ENCODE data around the gene CPA1. TPM values are rescaled to one million over a fixed set of nuclear protein-coding genes. Genes with fewer than 3 reads are reported as not detected.

Gene CPA1
- total and polyA plus RNA-seq, 2 of the 13 experiments (the other 11 are each of a cell fraction or from before 2014, with no cell fraction given), result 0.20 to 0.58 TPM

DNA sequence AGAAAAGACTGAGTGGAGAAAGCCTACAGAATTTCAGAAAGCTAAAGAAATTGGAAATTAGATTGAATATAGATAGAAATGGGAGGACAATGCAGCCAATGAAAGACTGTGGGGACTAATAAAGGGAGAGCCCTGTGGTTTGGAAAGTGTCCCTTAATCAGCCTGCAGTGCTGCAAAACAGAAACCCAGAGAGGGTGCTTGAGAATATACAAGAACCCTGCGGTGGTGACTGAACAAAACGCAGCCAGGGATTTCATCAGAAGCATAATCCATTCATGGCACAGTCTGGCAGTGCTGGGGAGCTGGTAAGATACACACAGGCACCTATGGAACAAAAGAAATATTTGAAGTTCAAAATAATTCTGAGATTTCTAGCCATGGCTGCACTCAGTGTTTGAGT is 41.4 kb downstream of the CPA1 start:
- ATAC-seq, result no peak

More for the DNA sequence above, 41.4 kb downstream of the CPA1 start:
- 0 out of 5 replicates have a peak, but pooled peaks cover 0 to 4% of the 10 kb centered on the region in 2 experiments for H3K36me3 ChIP-seq (replicated peaks in 1 of 2; ENCODE audit: control insufficient read depth in 1 of 2, insufficient read depth in 2 of 2, low read length in 2 of 2)
- no peak for DNase-seq (ENCODE audit: low spot score)
- no peak overlapping the region for H3K4me2 ChIP-seq (ENCODE audit: low read depth, low read length)
- H2AFZ ChIP-seq (ENCODE audit: low read length), result no peak overlapping the region
- no peak overlapping the region for H3K9ac ChIP-seq (ENCODE audit: insufficient read depth, low read depth, low read length)
- FAIRE-seq, result no peak
- WGBS (ENCODE audit: low lambda C conversion rate), result 90% methylated on average over 2 of the region's 2 CpGs
- no peaks in the 10 kb centered on the region for H3K9me3 ChIP-seq (ENCODE audit: low read length)
- no peaks in the 10 kb centered on the region for H3K79me2 ChIP-seq (ENCODE audit: insufficient read depth, low read length)
- H3K27me3 ChIP-seq (ENCODE audit: control insufficient read depth in 1 of 2, insufficient read depth in 2 of 2, low read length in 2 of 2), result no peaks in the 10 kb centered on the region
- no peaks in the 10 kb centered on the region for H4K20me1 ChIP-seq (ENCODE audit: insufficient read depth, low read length)
- in situ Hi-C loops (cut with HindIII; ENCODE audit: extremely low pct_ligation_motif_present, low pct_unique_long_range_greater_than_20kb), result no loop called here
- POLR2A ChIA-PET, result no interaction called here
- no peak for TF ChIP-seq ZNF431 (CRISPR knock-in tag; IDR thresholded peaks at IDR 0.05; ENCODE audit: borderline replicate concordance, low read depth)
- TF ChIP-seq, protein P1, sequence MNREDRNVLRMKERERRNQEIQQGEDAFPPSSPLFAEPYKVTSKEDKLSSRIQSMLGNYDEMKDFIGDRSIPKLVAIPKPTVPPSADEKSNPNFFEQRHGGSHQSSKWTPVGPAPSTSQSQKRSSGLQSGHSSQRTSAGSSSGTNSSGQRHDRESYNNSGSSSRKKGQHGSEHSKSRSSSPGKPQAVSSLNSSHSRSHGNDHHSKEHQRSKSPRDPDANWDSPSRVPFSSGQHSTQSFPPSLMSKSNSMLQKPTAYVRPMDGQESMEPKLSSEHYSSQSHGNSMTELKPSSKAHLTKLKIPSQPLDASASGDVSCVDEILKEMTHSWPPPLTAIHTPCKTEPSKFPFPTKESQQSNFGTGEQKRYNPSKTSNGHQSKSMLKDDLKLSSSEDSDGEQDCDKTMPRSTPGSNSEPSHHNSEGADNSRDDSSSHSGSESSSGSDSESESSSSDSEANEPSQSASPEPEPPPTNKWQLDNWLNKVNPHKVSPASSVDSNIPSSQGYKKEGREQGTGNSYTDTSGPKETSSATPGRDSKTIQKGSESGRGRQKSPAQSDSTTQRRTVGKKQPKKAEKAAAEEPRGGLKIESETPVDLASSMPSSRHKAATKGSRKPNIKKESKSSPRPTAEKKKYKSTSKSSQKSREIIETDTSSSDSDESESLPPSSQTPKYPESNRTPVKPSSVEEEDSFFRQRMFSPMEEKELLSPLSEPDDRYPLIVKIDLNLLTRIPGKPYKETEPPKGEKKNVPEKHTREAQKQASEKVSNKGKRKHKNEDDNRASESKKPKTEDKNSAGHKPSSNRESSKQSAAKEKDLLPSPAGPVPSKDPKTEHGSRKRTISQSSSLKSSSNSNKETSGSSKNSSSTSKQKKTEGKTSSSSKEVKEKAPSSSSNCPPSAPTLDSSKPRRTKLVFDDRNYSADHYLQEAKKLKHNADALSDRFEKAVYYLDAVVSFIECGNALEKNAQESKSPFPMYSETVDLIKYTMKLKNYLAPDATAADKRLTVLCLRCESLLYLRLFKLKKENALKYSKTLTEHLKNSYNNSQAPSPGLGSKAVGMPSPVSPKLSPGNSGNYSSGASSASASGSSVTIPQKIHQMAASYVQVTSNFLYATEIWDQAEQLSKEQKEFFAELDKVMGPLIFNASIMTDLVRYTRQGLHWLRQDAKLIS (CRISPR knock-in tag; IDR thresholded peaks at IDR 0.05), result no peak
- TF ChIP-seq FOXP1 (IDR thresholded peaks at IDR 0.05), result no peak
- no peak for TF ChIP-seq FOXP1 (CRISPR knock-in tag; IDR thresholded peaks at IDR 0.05)
- no peak for TF ChIP-seq RFX3 (CRISPR knock-in tag; IDR thresholded peaks at IDR 0.05)
- no peak for TF ChIP-seq SPEN (CRISPR knock-in tag; IDR thresholded peaks at IDR 0.05; ENCODE audit: low read depth)
- no peak for TF ChIP-seq CC2D1A (CRISPR knock-in tag; IDR thresholded peaks at IDR 0.05)
- TF ChIP-seq EHMT2 (IDR thresholded peaks at IDR 0.05; ENCODE audit: borderline replicate concordance, low read depth, low read length), result no peak
- no peak for TF ChIP-seq THAP11 (CRISPR knock-in tag; IDR thresholded peaks at IDR 0.05)
- TF ChIP-seq ZBTB7A (CRISPR knock-in tag; IDR thresholded peaks at IDR 0.05), result no peak
- no peak for TF ChIP-seq TARDBP (CRISPR knock-in tag; IDR thresholded peaks at IDR 0.05)
- TF ChIP-seq, protein P2, sequence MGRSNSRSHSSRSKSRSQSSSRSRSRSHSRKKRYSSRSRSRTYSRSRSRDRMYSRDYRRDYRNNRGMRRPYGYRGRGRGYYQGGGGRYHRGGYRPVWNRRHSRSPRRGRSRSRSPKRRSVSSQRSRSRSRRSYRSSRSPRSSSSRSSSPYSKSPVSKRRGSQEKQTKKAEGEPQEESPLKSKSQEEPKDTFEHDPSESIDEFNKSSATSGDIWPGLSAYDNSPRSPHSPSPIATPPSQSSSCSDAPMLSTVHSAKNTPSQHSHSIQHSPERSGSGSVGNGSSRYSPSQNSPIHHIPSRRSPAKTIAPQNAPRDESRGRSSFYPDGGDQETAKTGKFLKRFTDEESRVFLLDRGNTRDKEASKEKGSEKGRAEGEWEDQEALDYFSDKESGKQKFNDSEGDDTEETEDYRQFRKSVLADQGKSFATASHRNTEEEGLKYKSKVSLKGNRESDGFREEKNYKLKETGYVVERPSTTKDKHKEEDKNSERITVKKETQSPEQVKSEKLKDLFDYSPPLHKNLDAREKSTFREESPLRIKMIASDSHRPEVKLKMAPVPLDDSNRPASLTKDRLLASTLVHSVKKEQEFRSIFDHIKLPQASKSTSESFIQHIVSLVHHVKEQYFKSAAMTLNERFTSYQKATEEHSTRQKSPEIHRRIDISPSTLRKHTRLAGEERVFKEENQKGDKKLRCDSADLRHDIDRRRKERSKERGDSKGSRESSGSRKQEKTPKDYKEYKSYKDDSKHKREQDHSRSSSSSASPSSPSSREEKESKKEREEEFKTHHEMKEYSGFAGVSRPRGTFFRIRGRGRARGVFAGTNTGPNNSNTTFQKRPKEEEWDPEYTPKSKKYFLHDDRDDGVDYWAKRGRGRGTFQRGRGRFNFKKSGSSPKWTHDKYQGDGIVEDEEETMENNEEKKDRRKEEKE (IDR thresholded peaks at IDR 0.05), result no peak
- TF ChIP-seq ZNF180 (CRISPR knock-in tag; IDR thresholded peaks at IDR 0.05; ENCODE audit: borderline replicate concordance, low read depth), result no peak
- TF ChIP-seq FIP1L1 (IDR thresholded peaks at IDR 0.05; ENCODE audit: borderline replicate concordance, insufficient read depth, low read depth, low read length), result no peak
- TF ChIP-seq ZZZ3 (CRISPR knock-in tag; IDR thresholded peaks at IDR 0.05; ENCODE audit: borderline replicate concordance), result no peak
- H3K4me1 ChIP-seq (ENCODE audit: insufficient read depth, low read length), result no peaks in the 10 kb centered on the region
- CTCF ChIA-PET (ENCODE audit: low intra/inter-chr PET ratio, low total read pairs), result no interaction called here
- H3K27ac ChIP-seq (ENCODE audit: extremely low read length, insufficient read depth, low read length), result no peak overlapping the region
- BruUV-seq (replicated peaks), result no TSS peak
- intact Hi-C loops (cut with micrococcal nuclease; ENCODE audit: unreplicated experiment), result no loop called here
- H3K4me3 ChIP-seq (replicated peaks in 1 of 3; ENCODE audit: insufficient read depth in 1 of 3, low read depth in 2 of 3, low read length in 3 of 3), result no peak overlapping the region
